ENCODE data around the gene CFDP1.

The CFDP1 gene

GRCh38 chr16:75246504-75247205 lies 186.6 kb downstream of the CFDP1 start:
- DNase-seq = no peak

GRCh38 chr16:75244844-75245758 lies 188.2 kb downstream of the CFDP1 start:
- no peak for DNase-seq

- DNase-seq = no peak
These were observed 189.0 kb downstream of the CFDP1 start for GRCh38 chr16:75244225-75244809.

All from CD4-positive, alpha-beta T cell treated with Interleukin-17A for 1 hour (primary cell).